AG08396 (cell line): ENCODE results near the gene TUBGCP6.

Experiments
- DNase-seq: peaks from one replicate; pipeline ENCODE4 v3.0.0; 2012; ENCODE audit warnings: low spot score, mixed read lengths

TUBGCP6 gene

GRCh38 chr22:50182176-50183081 is 62.4 kb downstream of the TUBGCP6 start:
- no peak for DNase-seq

- no peak for DNase-seq
These were observed 63.9 kb downstream of the TUBGCP6 start for GRCh38 chr22:50180727-50181521.

GRCh38 chr22:50179937-50180726 is 64.7 kb downstream of the TUBGCP6 start:
- no peak for DNase-seq

GRCh38 chr22:50178871-50179869 is 65.7 kb downstream of the TUBGCP6 start:
- DNase-seq = no peak

- no peak for DNase-seq
These were observed 66.4 kb downstream of the TUBGCP6 start for GRCh38 chr22:50178471-50178864.

GRCh38 chr22:50177537-50178470 is 67.0 kb downstream of the TUBGCP6 start:
- DNase-seq = no peak

- DNase-seq = no peak
These were observed 67.8 kb downstream of the TUBGCP6 start for GRCh38 chr22:50176850-50177536.

- DNase-seq = no peak
These were observed 68.6 kb downstream of the TUBGCP6 start for GRCh38 chr22:50175921-50176849.

- DNase-seq = no peak
These were observed 69.7 kb downstream of the TUBGCP6 start for GRCh38 chr22:50175191-50175461.

- no peak for DNase-seq
These were observed 70.2 kb downstream of the TUBGCP6 start for GRCh38 chr22:50174382-50175190.

- DNase-seq = no peak
These were observed 70.9 kb downstream of the TUBGCP6 start for GRCh38 chr22:50173983-50174355.

- DNase-seq = no peak
These were observed 71.4 kb downstream of the TUBGCP6 start for GRCh38 chr22:50173311-50173982.

GRCh38 chr22:50171965-50172421 is 72.8 kb downstream of the TUBGCP6 start:
- DNase-seq = no peak

- DNase-seq = no peak
These were observed 73.4 kb downstream of the TUBGCP6 start for GRCh38 chr22:50171319-50171964.

- no peak for DNase-seq
These were observed 74.1 kb downstream of the TUBGCP6 start, which contains the start of gene PANX2 for GRCh38 chr22:50170453-50171318. PANX2 (plus strand) TSS chr22:50170731; CDS start chr22:50170731, 0 bp downstream.
